ENCODE results near the gene C1orf53.
"Not testable (repeated sequence)": the region's sequence is repeated elsewhere in the genome, so short reads cannot be mapped to it uniquely, and the experiment has no call there.

The C1orf53 gene

GRCh38 chr1:197902454-197903195, at the start of gene C1orf53:
TSS of gene C1orf53 (plus strand) at chr1:197902630. CDS start at chr1:197902650, 20 bp downstream.
- peak; percentile 75 for DNase-seq (ENCODE audit: low read depth)

DNA sequence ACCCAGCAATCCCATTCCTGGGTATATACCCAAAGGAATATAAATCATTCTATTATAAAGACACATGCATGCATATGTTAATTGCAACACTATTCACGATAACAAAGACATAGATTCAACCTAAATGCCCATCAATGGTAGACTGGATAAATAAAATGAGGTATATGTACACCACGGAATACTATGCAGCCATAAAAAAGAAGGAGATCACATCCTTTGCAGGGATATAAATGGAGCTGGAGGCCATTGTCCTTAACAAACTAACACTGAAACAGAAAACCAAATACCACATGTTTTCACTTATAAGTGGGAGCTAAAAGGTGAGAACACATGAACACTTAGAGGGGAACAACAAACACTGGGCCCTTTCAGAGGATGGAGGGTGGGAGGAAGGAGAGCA, 46.7 kb upstream of the C1orf53 start:
- not testable (repeated sequence) for DNase-seq (ENCODE audit: low read depth)

GRCh38 chr1:197857477-197857876, 45.0 kb upstream of the C1orf53 start:
- DNase-seq (ENCODE audit: low read depth): no peak

GRCh38 chr1:197859024-197859423, 43.4 kb upstream of the C1orf53 start:
- no peak for DNase-seq (ENCODE audit: low read depth)

DNA sequence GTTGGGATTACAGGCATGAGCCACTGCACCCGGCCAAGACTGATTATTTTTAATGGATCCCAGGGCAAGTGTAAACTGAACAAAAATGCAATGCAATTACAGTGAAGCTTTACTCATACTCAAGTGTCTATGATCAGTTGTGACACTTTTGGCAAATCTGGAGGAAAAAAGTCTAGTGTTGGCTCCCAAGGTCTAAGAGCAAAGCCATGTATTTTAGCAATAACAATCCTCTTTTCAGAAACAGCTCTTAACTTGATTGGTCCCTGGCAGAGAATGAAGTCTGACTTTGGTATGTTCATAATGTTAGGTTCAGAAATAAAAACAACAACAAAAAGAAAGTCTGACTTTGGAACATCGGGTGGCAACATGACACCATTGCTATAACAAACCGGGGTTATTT, 40.2 kb upstream of the C1orf53 start:
- no peak for DNase-seq (ENCODE audit: low read depth)

DNA sequence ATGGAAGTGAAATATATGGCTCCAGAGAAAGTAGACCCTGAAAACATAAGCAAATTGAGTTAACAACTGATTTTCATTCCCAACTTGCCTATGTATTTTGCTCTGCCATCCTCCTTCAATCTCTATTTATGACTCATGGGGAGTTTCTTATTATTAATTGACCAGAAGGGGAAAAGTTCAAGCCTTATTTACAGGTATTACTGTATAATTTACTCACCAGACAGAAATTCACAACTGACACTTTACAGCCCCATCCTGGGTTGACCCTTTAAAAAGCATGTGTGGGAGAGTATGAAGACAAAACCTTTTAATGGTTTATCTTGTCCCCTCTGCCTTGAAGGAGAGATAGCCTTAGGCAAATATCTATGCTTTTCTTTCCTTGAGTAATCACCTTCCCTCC, 39.8 kb upstream of the C1orf53 start:
- no peak for DNase-seq (ENCODE audit: low read depth)

GRCh38 chr1:197865809-197866208, 36.6 kb upstream of the C1orf53 start:
- no peak for DNase-seq (ENCODE audit: low read depth)

- peak; percentile 64 for DNase-seq (ENCODE audit: low read depth)
Observed at GRCh38 chr1:197868751-197869489, 33.5 kb upstream of the C1orf53 start.

GRCh38 chr1:197869490-197870077, 32.8 kb upstream of the C1orf53 start:
- no peak for DNase-seq (ENCODE audit: low read depth)

DNA sequence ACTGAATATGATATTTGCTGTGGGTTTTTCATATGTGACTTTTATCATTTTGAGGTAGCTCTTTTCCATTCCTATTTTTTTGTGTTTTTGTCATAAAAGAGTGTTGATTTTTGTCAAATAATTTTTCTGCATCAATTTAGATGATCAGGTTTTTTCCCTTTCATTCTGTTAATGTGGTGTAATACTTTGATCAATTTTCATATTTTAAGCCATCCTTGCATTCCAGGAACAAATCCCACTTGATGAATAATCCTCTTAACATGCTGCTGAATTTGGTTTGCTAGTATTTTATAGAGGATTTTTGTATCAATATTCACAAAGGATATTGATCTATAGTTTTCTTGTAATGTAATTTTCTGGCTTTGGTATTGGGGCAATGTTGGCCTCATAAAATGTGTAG, 25.5 kb upstream of the C1orf53 start:
- no peak for DNase-seq (ENCODE audit: low read depth)

DNA sequence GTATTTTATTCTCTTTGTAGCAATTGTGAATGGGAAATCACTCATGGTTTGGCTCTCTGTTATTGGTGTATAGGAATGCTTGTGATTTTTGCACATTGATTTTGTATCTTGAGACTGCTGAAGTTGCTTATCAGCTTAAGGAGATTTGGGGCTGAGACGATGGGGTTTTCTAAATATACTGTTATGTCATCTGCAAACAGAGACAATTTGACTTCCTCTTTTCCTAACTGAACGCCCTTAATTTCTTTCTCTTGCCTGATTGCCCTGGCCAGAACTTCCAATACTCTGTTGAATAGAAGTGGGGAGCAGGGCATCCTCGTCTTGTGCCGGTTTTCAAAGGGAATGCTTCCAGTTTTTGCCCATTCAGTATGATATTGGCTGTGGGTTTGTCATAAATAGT, 22.0 kb upstream of the C1orf53 start:
- DNase-seq (ENCODE audit: low read depth): not testable (repeated sequence)

DNA sequence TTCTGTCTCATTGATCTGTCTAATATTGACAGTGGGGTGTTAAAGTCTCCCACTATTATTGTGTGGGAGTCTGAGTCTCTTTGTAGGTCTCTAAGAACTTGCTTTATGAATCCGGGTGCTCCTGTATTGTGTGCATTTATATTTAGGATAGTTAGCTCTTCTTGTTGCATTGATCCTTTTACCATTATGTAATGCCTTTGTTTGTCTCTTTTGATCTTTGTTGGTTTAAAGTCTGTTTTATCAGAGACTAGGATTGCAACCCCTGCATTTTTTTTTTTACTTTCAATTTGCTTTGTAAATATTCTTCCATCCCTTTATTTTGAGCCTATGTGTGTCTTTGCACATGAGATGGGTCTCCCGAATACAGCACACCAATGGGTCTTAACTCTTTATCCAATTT, 20.2 kb upstream of the C1orf53 start:
- DNase-seq (ENCODE audit: low read depth): not testable (repeated sequence)

GRCh38 chr1:197884173-197884572, 18.3 kb upstream of the C1orf53 start:
- DNase-seq (ENCODE audit: low read depth): no peak

DNA sequence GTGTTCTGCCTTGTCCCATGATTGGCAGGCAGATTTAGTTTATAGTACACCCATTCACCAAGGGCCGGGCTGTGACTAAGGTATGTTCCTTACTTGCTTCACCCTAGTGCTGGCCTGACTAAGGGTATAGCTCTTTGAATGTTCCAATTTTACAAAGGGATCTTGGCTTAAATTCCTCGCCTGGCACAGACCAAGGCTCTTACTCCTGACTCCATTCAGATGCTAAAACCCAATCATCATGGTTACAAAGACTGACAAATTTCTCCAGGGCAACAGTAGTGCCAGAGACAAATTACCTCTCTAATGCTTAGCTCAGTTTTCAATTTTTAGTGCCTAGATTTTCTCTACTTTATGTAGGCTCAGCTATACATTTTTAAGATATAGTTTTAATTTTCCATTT, 11.5 kb upstream of the C1orf53 start:
- no peak for DNase-seq (ENCODE audit: low read depth)

DNA sequence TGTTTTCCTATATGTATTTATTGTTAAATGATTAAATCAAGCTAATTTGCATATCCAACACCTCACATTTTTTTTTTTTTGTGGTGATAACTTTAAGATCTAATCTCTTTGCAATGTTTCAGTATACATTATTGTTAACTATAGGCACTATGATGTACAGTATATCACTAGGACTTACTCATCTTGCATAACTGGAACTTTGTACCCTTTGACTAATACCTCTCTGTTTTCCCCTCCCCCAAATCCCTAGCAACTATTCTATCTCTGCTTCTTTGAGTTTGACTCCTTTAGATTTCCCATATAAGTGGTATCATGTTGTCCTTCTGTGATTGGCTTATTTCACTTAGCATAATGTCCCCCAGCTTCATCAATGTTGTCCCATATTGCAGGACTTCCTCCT, 9.7 kb upstream of the C1orf53 start:
- no peak for DNase-seq (ENCODE audit: low read depth)

DNA sequence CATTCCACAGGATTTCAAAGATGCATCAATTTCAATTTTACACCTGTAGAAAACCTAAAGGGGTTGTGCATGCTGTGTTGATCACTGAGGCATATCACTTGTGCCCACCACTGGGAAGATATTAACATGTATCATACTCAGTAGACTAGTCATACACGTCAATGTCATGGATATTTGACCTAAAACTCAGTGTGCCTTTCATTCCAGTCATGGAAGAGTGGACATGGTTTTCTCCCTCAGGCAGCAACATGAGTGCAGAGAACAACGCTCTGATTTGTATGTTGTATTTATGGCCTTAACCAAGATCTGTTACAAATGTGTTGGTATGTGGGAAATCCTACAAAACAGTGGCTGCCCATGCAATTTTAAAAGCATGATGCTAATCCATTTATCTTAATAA, 6.1 kb upstream of the C1orf53 start:
- no peak for DNase-seq (ENCODE audit: low read depth)

- DNase-seq (ENCODE audit: low read depth): no peak
Observed at GRCh38 chr1:197899037-197899436, 3.4 kb upstream of the C1orf53 start.

DNA sequence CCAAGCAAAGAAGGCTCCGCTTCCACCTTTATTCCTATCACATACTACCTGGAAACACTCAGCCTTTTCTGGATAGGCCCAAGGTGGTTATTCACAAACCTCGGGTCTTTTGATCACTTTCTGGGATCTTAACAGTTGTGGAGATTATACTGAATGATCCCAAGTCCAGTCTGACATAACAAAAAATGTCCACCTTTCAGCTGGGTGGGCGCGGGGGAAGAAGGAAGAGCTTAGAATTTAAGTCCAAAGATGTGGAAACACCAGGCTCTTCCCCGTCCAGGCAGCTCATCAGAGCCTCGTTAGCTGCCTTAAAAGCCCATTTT, 338 bp upstream of the C1orf53 start:
- DNase-seq (ENCODE audit: low read depth): no peak

DNA sequence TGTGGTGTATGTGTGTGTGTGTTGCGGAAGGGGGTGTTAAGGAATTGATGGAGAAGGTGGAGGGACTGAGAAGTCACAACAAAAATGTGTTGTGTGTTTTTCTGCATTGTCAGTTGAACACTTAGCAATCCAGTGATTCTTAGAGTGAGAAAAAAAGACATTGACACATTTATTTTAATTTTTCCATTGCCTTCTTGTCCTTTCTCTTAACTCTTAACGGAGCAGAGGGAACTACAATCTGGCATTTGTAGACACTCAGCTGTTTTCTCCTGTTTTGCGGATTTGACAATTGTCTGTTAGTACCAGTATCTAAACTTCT, 725 bp downstream of the C1orf53 start:
- DNase-seq (ENCODE audit: low read depth): no peak

DNA sequence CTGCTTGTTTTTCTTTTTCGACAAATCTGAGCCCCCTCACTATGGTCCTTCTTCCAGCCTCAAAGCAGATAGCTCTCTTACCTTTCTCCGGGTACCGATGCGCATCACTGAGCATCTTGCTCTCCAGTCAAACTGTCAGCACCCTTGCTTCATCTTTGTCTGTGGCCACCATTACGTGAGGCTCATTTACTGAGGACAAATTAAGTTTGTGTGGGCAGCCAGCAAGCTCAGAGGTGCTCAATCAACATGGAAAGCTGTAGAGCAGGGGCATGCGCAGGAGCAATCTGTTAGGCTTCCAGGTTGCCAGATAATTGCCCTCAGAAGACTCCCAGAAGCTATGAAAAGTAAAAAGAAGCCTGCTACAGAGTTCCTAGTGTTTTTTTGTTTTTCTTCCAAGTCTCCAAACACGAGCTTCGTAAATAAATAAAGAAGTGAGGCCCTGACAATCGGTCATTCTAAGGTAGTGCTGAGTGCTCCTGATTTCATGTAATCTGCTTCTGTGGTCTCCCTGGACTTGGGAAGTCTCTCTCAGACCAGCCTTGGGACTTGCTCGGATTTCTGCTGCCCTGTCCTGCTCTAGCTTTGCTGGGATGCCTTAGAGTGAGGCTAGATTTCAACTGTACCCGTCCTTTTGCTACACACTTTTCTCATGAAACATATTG, 1.8 kb downstream of the C1orf53 start:
- no peak for DNase-seq (ENCODE audit: low read depth)

DNA sequence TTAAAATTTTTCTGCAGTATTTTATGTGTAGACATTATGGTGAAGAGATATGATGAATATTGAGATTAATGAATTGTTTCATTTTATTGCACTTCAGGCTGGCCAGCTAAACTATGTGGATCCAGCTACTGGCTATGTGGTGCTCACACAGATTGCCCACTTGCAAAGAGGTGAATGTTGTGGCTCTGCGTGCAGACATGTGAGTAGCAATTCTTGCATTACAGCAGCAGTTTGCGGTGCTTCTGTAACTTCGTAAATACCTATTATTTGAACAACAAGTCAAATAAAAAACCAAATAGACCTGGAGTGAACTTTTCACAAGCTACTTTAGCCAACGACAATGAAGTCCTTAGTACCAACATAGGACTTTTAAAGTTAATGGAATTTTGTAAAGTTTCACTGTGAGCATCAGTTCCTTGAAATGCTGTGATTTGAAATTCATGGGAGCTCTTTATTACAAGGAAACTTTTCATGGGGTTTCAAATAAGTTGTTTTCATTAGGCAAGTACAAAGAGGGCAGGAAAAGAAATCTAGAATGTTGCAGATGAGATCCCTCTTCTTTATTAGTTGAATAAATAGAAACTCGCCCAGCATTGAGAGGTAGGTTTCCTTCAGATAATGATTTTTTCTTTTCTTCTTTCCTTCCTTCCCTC, 3.4 kb downstream of the C1orf53 start:
- DNase-seq (ENCODE audit: low read depth): no peak

- DNase-seq (ENCODE audit: low read depth): no peak
Observed at GRCh38 chr1:197907846-197908616, 5.6 kb downstream of the C1orf53 start.

Data from stromal cell of bone marrow (primary cell).